SU-DHL-6 (cell line): ENCODE measurements around the gene TAS1R2.

ENCODE experiments used
- H2AFZ ChIP-seq: fragments of 200-600 bp; sonication (generic); 2 replicates; pipeline ENCODE4 v1.6.1; 2014; ENCODE audit warnings: low read depth, mild to moderate bottlenecking, moderate library complexity, mixed read lengths, antibody characterized with exemption, low read length; ENCODE audit not compliant: severe bottlenecking
- H3F3A ChIP-seq: fragments of 200-600 bp; shearing (Covaris generic); 2 replicates; pipeline ENCODE4 v1.6.0; 2016; ENCODE audit warnings: antibody characterized with exemption, mild to moderate bottlenecking; ENCODE audit not compliant: insufficient read depth
- H3K27ac ChIP-seq: fragments of 200-600 bp; sonication (generic); 2 replicates; pipeline ENCODE4 v1.5.1; 2016; ENCODE audit warnings: low read depth, mild to moderate bottlenecking, low read length, moderate library complexity, mixed read lengths
- H3K27me3 ChIP-seq: fragments of 200-600 bp; sonication (generic), shearing (Covaris generic); 2 replicates; pipeline ENCODE4 v1.6.0; 2014; ENCODE audit warnings: mild to moderate bottlenecking, low read length
- H3K36me3 ChIP-seq: fragments of 200-600 bp; sonication (generic); 2 replicates; pipeline ENCODE4 v1.6.1; 2014; ENCODE audit warnings: mild to moderate bottlenecking, low read length, mixed read lengths
- H3K4me2 ChIP-seq: fragments of 300-600, 200-600 bp; shearing (Covaris generic), sonication (generic); 2 replicates; pipeline ENCODE4 v1.6.0; 2014; ENCODE audit warnings: low read length, low read depth, mild to moderate bottlenecking; ENCODE audit not compliant: poor library complexity, severe bottlenecking
- H3K4me3 ChIP-seq: fragments of 200-600 bp; sonication (generic); 2 replicates; pipeline ENCODE4 v1.5.1; 2014; ENCODE audit warnings: antibody characterized with exemption, low read length, mild to moderate bottlenecking, mixed read lengths; ENCODE audit not compliant: insufficient read depth, poor library complexity, severe bottlenecking
- H3K79me2 ChIP-seq: fragments of 200-600 bp; sonication (generic); 2 replicates; pipeline ENCODE4 v1.6.1; 2014; ENCODE audit warnings: mild to moderate bottlenecking, low read length, moderate library complexity; ENCODE audit not compliant: insufficient read depth
- H3K9ac ChIP-seq: fragments of 200-600 bp; sonication (generic); 2 replicates; pipeline ENCODE4 v1.7.0; 2014; ENCODE audit warnings: mild to moderate bottlenecking, low read length
- H3K9me2 ChIP-seq: fragments of 200-600 bp; sonication (generic); replicated peaks from 2 replicates; pipeline ENCODE4 v1.6.1; 2014; ENCODE audit warnings: low read length; ENCODE audit not compliant: insufficient read depth
- H3K9me3 ChIP-seq: fragments of 200-600 bp; sonication (generic); 2 replicates; pipeline ENCODE4 v1.6.1; 2014; ENCODE audit warnings: low read length, mixed read lengths; ENCODE audit not compliant: insufficient read depth
- H4K20me1 ChIP-seq: fragments of 200-600 bp; sonication (generic); 2 replicates; pipeline ENCODE4 v1.6.1; 2014; ENCODE audit warnings: low read depth, mild to moderate bottlenecking, antibody characterized with exemption, low read length, moderate library complexity, mixed read lengths
- CTCF ChIP-seq: fragments of 200-600 bp; sonication (generic); IDR thresholded peaks from one replicate; pipeline ENCODE4 v1.5.1; 2017; ENCODE audit warnings: antibody characterized with exemption, mild to moderate bottlenecking, low read length, moderate library complexity; ENCODE audit not compliant: insufficient read depth, poor library complexity, severe bottlenecking
- EZH2phosphoT487 ChIP-seq: fragments of 200-600 bp; sonication (generic), shearing (Covaris generic); conservative IDR thresholded peaks from 2 replicates; pipeline ENCODE4 v1.6.1; 2018; ENCODE audit warnings: mild to moderate bottlenecking, antibody characterized with exemption, low read length, moderate library complexity, mixed read lengths

The TAS1R2 gene

GRCh38 chr1:18796950-18797349 is 62.5 kb downstream of the TAS1R2 start:
- Histone ChIP-seq H3K4me3 (no peak overlapping the region), H2AFZ (no peak overlapping the region), H3K9me3 (no peaks in the 10 kb centered on the region), H3F3A (no peaks in the 10 kb centered on the region), H3K27ac (no peak overlapping the region), H3K36me3 (no peaks in the 10 kb centered on the region), H4K20me1 (no peaks in the 10 kb centered on the region), H3K9me2 (no peaks in the 10 kb centered on the region), H3K27me3 (no peaks in the 10 kb centered on the region), H3K79me2 (no peaks in the 10 kb centered on the region), H3K4me2 (no peak overlapping the region), H3K9ac (no peak overlapping the region)
- no peak for TF ChIP-seq EZH2phosphoT487
- no peak for TF ChIP-seq CTCF

GRCh38 chr1:18795002-18795689 is 64.3 kb downstream of the TAS1R2 start:
- Histone ChIP-seq H3K9me2 (no peaks in the 10 kb centered on the region), H3K79me2 (no peaks in the 10 kb centered on the region), H4K20me1 (no peaks in the 10 kb centered on the region), H3K27ac (no peak overlapping the region), H3K36me3 (no peaks in the 10 kb centered on the region), H2AFZ (no peak overlapping the region), H3K4me3 (no peak overlapping the region), H3K9ac (no peak overlapping the region), H3K27me3 (no peaks in the 10 kb centered on the region), H3K4me2 (no peak overlapping the region), H3F3A (no peaks in the 10 kb centered on the region), H3K9me3 (no peaks in the 10 kb centered on the region)
- TF ChIP-seq CTCF (no peak), EZH2phosphoT487 (no peak)

GRCh38 chr1:18794561-18794960 is 64.9 kb downstream of the TAS1R2 start:
- no peaks in the 10 kb centered on the region for H3K36me3 ChIP-seq
- H3K9ac ChIP-seq = no peak overlapping the region
- H2AFZ ChIP-seq = no peak overlapping the region
- no peaks in the 10 kb centered on the region for H3K27me3 ChIP-seq
- no peaks in the 10 kb centered on the region for H3K9me3 ChIP-seq
- no peak overlapping the region for H3K27ac ChIP-seq
- H3K79me2 ChIP-seq = no peaks in the 10 kb centered on the region
- H3K4me2 ChIP-seq = no peak overlapping the region
- H3K4me3 ChIP-seq = no peak overlapping the region
- no peaks in the 10 kb centered on the region for H4K20me1 ChIP-seq
- H3F3A ChIP-seq = no peaks in the 10 kb centered on the region
- no peaks in the 10 kb centered on the region for H3K9me2 ChIP-seq
- TF ChIP-seq EZH2phosphoT487 = no peak
- TF ChIP-seq CTCF = no peak
